Measurements from ENCODE around the gene RRM1. TPM values are rescaled to one million over a fixed set of nuclear protein-coding genes. Genes with fewer than 3 reads are reported as not detected.

RRM1 gene
- total and polyA plus RNA-seq, 4 donors: 8.0 to 69.9 (median 16.3) TPM

DNA sequence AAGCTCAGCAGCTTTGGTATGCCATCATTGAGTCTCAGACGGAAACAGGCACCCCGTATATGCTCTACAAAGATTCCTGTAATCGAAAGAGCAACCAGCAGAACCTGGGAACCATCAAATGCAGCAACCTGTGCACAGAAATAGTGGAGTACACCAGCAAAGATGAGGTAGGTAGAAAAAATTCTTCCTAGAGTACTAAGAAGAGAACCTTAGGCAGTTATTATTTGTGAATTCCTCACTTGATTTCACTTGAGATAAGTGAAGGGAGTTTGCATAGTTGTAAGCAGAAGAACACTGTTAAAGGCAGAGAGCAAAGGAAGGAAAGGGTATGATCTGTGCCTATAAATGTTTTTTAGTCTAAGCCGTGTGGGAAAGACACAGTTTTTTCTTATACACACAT lies 28.6 kb downstream of the RRM1 start:
- Histone ChIP-seq H3K9me3 (ENCODE audit: control insufficient read depth in 4 of 4, low read length in 3 of 4) (no peaks in the 10 kb centered on the region), H3K4me1 (ENCODE audit: control insufficient read depth in 4 of 4, insufficient read depth in 4 of 4, low read length in 3 of 4) (no peaks in the 10 kb centered on the region), H3K36me3 (ENCODE audit: control insufficient read depth in 4 of 4, insufficient read depth in 3 of 4, low read depth in 1 of 4, low read length in 3 of 4) (peaks cover 8 to 41% (median 33%) of the 10 kb centered on the region in 4 donors), H3K27ac (ENCODE audit: low read depth in 1 of 2, low read length in 2 of 2) (no peak overlapping the region), H3K9ac (ENCODE audit: low read depth in 1 of 2, low read length in 2 of 2) (no peak overlapping the region), H3K4me3 (ENCODE audit: low read depth in 1 of 3, low read length in 3 of 3) (no peak overlapping the region), H3K27me3 (ENCODE audit: control insufficient read depth in 4 of 4, insufficient read depth in 4 of 4, low read length in 3 of 4) (no peaks in the 10 kb centered on the region)
- DNase-seq (ENCODE audit: low spot score): no peak
- 96% methylated on average over 4 of the region's 4 CpGs for WGBS
- TF ChIP-seq, protein P1, sequence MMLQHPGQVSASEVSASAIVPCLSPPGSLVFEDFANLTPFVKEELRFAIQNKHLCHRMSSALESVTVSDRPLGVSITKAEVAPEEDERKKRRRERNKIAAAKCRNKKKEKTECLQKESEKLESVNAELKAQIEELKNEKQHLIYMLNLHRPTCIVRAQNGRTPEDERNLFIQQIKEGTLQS (IDR thresholded peaks at IDR 0.05): no peak
- no peak for TF ChIP-seq HNF4A (conservative IDR thresholded peaks at IDR 0.05)
- TF ChIP-seq TAF1 (conservative IDR thresholded peaks at IDR 0.05): no peak
- TF ChIP-seq SP1 (IDR thresholded peaks at IDR 0.05): no peak
- no peak for TF ChIP-seq JUND (IDR thresholded peaks at IDR 0.05)
- TF ChIP-seq RAD21 (IDR thresholded peaks at IDR 0.05): no peak
- TF ChIP-seq, protein P2, sequence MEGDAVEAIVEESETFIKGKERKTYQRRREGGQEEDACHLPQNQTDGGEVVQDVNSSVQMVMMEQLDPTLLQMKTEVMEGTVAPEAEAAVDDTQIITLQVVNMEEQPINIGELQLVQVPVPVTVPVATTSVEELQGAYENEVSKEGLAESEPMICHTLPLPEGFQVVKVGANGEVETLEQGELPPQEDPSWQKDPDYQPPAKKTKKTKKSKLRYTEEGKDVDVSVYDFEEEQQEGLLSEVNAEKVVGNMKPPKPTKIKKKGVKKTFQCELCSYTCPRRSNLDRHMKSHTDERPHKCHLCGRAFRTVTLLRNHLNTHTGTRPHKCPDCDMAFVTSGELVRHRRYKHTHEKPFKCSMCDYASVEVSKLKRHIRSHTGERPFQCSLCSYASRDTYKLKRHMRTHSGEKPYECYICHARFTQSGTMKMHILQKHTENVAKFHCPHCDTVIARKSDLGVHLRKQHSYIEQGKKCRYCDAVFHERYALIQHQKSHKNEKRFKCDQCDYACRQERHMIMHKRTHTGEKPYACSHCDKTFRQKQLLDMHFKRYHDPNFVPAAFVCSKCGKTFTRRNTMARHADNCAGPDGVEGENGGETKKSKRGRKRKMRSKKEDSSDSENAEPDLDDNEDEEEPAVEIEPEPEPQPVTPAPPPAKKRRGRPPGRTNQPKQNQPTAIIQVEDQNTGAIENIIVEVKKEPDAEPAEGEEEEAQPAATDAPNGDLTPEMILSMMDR (IDR thresholded peaks at IDR 0.05; ENCODE audit: low read depth, low read length, missing input control): no peak
- TF ChIP-seq, protein P3, sequence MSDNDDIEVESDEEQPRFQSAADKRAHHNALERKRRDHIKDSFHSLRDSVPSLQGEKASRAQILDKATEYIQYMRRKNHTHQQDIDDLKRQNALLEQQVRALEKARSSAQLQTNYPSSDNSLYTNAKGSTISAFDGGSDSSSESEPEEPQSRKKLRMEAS (IDR thresholded peaks at IDR 0.05): no peak
- no peak for TF ChIP-seq FOXA2 (IDR thresholded peaks at IDR 0.05)
- TF ChIP-seq NR2F2 (IDR thresholded peaks at IDR 0.05): no peak
- TF ChIP-seq, protein P4, sequence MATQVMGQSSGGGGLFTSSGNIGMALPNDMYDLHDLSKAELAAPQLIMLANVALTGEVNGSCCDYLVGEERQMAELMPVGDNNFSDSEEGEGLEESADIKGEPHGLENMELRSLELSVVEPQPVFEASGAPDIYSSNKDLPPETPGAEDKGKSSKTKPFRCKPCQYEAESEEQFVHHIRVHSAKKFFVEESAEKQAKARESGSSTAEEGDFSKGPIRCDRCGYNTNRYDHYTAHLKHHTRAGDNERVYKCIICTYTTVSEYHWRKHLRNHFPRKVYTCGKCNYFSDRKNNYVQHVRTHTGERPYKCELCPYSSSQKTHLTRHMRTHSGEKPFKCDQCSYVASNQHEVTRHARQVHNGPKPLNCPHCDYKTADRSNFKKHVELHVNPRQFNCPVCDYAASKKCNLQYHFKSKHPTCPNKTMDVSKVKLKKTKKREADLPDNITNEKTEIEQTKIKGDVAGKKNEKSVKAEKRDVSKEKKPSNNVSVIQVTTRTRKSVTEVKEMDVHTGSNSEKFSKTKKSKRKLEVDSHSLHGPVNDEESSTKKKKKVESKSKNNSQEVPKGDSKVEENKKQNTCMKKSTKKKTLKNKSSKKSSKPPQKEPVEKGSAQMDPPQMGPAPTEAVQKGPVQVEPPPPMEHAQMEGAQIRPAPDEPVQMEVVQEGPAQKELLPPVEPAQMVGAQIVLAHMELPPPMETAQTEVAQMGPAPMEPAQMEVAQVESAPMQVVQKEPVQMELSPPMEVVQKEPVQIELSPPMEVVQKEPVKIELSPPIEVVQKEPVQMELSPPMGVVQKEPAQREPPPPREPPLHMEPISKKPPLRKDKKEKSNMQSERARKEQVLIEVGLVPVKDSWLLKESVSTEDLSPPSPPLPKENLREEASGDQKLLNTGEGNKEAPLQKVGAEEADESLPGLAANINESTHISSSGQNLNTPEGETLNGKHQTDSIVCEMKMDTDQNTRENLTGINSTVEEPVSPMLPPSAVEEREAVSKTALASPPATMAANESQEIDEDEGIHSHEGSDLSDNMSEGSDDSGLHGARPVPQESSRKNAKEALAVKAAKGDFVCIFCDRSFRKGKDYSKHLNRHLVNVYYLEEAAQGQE (IDR thresholded peaks at IDR 0.05): no peak
- no peak for TF ChIP-seq HNF4G (IDR thresholded peaks at IDR 0.05)
- no peak for TF ChIP-seq GABPA (IDR thresholded peaks at IDR 0.05 in 1 of 2, conservative IDR thresholded peaks at IDR 0.05 in 1 of 2)
- no peak for TF ChIP-seq YY1 (IDR thresholded peaks at IDR 0.05)
- TF ChIP-seq, protein P5, sequence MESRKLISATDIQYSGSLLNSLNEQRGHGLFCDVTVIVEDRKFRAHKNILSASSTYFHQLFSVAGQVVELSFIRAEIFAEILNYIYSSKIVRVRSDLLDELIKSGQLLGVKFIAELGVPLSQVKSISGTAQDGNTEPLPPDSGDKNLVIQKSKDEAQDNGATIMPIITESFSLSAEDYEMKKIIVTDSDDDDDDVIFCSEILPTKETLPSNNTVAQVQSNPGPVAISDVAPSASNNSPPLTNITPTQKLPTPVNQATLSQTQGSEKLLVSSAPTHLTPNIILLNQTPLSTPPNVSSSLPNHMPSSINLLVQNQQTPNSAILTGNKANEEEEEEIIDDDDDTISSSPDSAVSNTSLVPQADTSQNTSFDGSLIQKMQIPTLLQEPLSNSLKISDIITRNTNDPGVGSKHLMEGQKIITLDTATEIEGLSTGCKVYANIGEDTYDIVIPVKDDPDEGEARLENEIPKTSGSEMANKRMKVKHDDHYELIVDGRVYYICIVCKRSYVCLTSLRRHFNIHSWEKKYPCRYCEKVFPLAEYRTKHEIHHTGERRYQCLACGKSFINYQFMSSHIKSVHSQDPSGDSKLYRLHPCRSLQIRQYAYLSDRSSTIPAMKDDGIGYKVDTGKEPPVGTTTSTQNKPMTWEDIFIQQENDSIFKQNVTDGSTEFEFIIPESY (IDR thresholded peaks at IDR 0.05): no peak
- TF ChIP-seq FOXA1 (IDR thresholded peaks at IDR 0.05): no peak
- no peak for TF ChIP-seq RXRA (IDR thresholded peaks at IDR 0.05)
- no peak for TF ChIP-seq EGR1 (IDR thresholded peaks at IDR 0.05; ENCODE audit: low read depth in 2 of 2)
